ENCODE data around the gene COPS8. TPM values are rescaled to one million over a fixed set of nuclear protein-coding genes. Genes with fewer than 3 reads are reported as not detected.

Gene COPS8
- total and polyA plus RNA-seq, 2 donors (not counting 1 experiment from before 2014, with no cell fraction given), result 82.1 to 97.3 TPM

- Histone ChIP-seq H3K4me1 (ENCODE audit: control insufficient read depth, extremely low read depth, insufficient read depth, low read length) (no peaks in the 10 kb centered on the region), H3K36me3 (ENCODE audit: control insufficient read depth, insufficient read depth, low read length) (no peaks in the 10 kb centered on the region), H3K4me3 (replicated peaks in 1 of 4; ENCODE audit: control extremely low read depth in 1 of 4, insufficient read depth in 1 of 4, low read depth in 3 of 4, low read length in 4 of 4) (no peak overlapping the region), H3K79me2 (ENCODE audit: control insufficient read depth, insufficient read depth, low read length) (no peaks in the 10 kb centered on the region), H3K27ac (ENCODE audit: insufficient read depth, low read length) (no peak overlapping the region), H2AFZ (ENCODE audit: low read length) (no peak overlapping the region), H3K9ac (ENCODE audit: insufficient read depth, low read length) (no peak overlapping the region), H3K4me2 (ENCODE audit: extremely low read depth, insufficient read depth, low read length) (no peak overlapping the region), H3K9me3 (ENCODE audit: control insufficient read depth, insufficient read depth, low read depth, low read length) (no peaks in the 10 kb centered on the region), H3K27me3 (ENCODE audit: control insufficient read depth, insufficient read depth, low read length) (no peaks in the 10 kb centered on the region), H4K20me1 (ENCODE audit: control insufficient read depth, extremely low read depth, insufficient read depth, low read length) (no peaks in the 10 kb centered on the region)
- no peak for DNase-seq (ENCODE audit: low read depth in 2 of 2)
- TF ChIP-seq EZH2 (IDR thresholded peaks at IDR 0.05; ENCODE audit: low read length, missing control alignments) (no peak), CTCF (conservative IDR thresholded peaks at IDR 0.05 in 1 of 2, IDR thresholded peaks at IDR 0.05 in 1 of 2; ENCODE audit: low read depth in 1 of 2, low read length in 2 of 2) (no peak)
Observed at GRCh38 chr2:237053066-237053465, 32.6 kb upstream of the COPS8 start.

GRCh38 chr2:237055386-237056100 lies 30.1 kb upstream of the COPS8 start:
- Histone ChIP-seq H3K9me3 (ENCODE audit: control insufficient read depth, insufficient read depth, low read depth, low read length) (no peaks in the 10 kb centered on the region), H3K4me1 (ENCODE audit: control insufficient read depth, extremely low read depth, insufficient read depth, low read length) (no peaks in the 10 kb centered on the region), H3K27me3 (ENCODE audit: control insufficient read depth, insufficient read depth, low read length) (no peaks in the 10 kb centered on the region), H2AFZ (ENCODE audit: low read length) (no peak overlapping the region), H3K4me3 (replicated peaks in 1 of 4; ENCODE audit: control extremely low read depth in 1 of 4, insufficient read depth in 1 of 4, low read depth in 3 of 4, low read length in 4 of 4) (no peak overlapping the region), H3K79me2 (ENCODE audit: control insufficient read depth, insufficient read depth, low read length) (no peaks in the 10 kb centered on the region), H3K4me2 (ENCODE audit: extremely low read depth, insufficient read depth, low read length) (no peak overlapping the region), H4K20me1 (ENCODE audit: control insufficient read depth, extremely low read depth, insufficient read depth, low read length) (no peaks in the 10 kb centered on the region), H3K36me3 (ENCODE audit: control insufficient read depth, insufficient read depth, low read length) (no peaks in the 10 kb centered on the region), H3K27ac (ENCODE audit: insufficient read depth, low read length) (no peak overlapping the region), H3K9ac (ENCODE audit: insufficient read depth, low read length) (no peak overlapping the region)
- peak in 1 of 2 donors; percentile 56 for DNase-seq (ENCODE audit: low read depth in 2 of 2)
- TF ChIP-seq CTCF (conservative IDR thresholded peaks at IDR 0.05 in 1 of 2, IDR thresholded peaks at IDR 0.05 in 1 of 2; ENCODE audit: low read depth in 1 of 2, low read length in 2 of 2) (no peak), EZH2 (IDR thresholded peaks at IDR 0.05; ENCODE audit: low read length, missing control alignments) (no peak)

GRCh38 chr2:237056287-237056875 lies 29.3 kb upstream of the COPS8 start:
- Histone ChIP-seq H3K9me3 (ENCODE audit: control insufficient read depth, insufficient read depth, low read depth, low read length) (no peaks in the 10 kb centered on the region), H3K4me2 (ENCODE audit: extremely low read depth, insufficient read depth, low read length) (no peak overlapping the region), H3K27ac (ENCODE audit: insufficient read depth, low read length) (no peak overlapping the region), H3K4me3 (replicated peaks in 1 of 4; ENCODE audit: control extremely low read depth in 1 of 4, insufficient read depth in 1 of 4, low read depth in 3 of 4, low read length in 4 of 4) (no peak overlapping the region), H2AFZ (ENCODE audit: low read length) (no peak overlapping the region), H3K27me3 (ENCODE audit: control insufficient read depth, insufficient read depth, low read length) (no peaks in the 10 kb centered on the region), H3K4me1 (ENCODE audit: control insufficient read depth, extremely low read depth, insufficient read depth, low read length) (no peaks in the 10 kb centered on the region), H3K9ac (ENCODE audit: insufficient read depth, low read length) (no peak overlapping the region), H4K20me1 (ENCODE audit: control insufficient read depth, extremely low read depth, insufficient read depth, low read length) (no peaks in the 10 kb centered on the region), H3K36me3 (ENCODE audit: control insufficient read depth, insufficient read depth, low read length) (no peaks in the 10 kb centered on the region), H3K79me2 (ENCODE audit: control insufficient read depth, insufficient read depth, low read length) (no peaks in the 10 kb centered on the region)
- TF ChIP-seq CTCF (conservative IDR thresholded peaks at IDR 0.05 in 1 of 2, IDR thresholded peaks at IDR 0.05 in 1 of 2; ENCODE audit: low read depth in 1 of 2, low read length in 2 of 2), result no peak
- no peak for TF ChIP-seq EZH2 (IDR thresholded peaks at IDR 0.05; ENCODE audit: low read length, missing control alignments)
- no peak for DNase-seq (ENCODE audit: low read depth in 2 of 2)
